Progenitor cell of endocrine pancreas (in vitro differentiated cells): ENCODE data around the gene ZNF804A. TPM values are rescaled to one million over a fixed set of nuclear protein-coding genes. Genes with fewer than 3 reads are reported as not detected.

Experiments
- DNase-seq: peaks from one replicate; pipeline ENCODE4 v3.0.0; 2021; ENCODE audit warnings: low spot score; ENCODE audit not compliant: unreplicated experiment
- H3K27ac Mint-ChIP-seq: 2 replicates; pipeline ENCODE4 v1.8.0; 2021; ENCODE audit warnings: mild to moderate bottlenecking, moderate library complexity, mixed read lengths
- H3K27me3 Mint-ChIP-seq: 2 replicates; pipeline ENCODE4 v1.8.0; 2021; ENCODE audit warnings: mixed read lengths
- H3K36me3 Mint-ChIP-seq: 2 replicates; pipeline ENCODE4 v1.8.0; 2022; ENCODE audit warnings: mixed read lengths; ENCODE audit not compliant: insufficient read depth
- H3K4me1 Mint-ChIP-seq: 2 replicates; pipeline ENCODE4 v1.8.0; 2021; ENCODE audit warnings: low read depth, mixed read lengths
- H3K4me3 Mint-ChIP-seq: 2 replicates; pipeline ENCODE4 v1.8.0; 2021; ENCODE audit warnings: low read depth, mild to moderate bottlenecking, moderate library complexity, mixed read lengths
- H3K9me3 Mint-ChIP-seq: 2 replicates; pipeline ENCODE4 v1.8.0; 2021; ENCODE audit warnings: low read depth, mixed read lengths
- total RNA-seq: library from RNA; stranded (reverse); gene quantifications from 2 replicates; pipeline ENCODE4 v1.2.1, GENCODE V29; 2021
- TF ChIP-seq, protein P1 (sequence below): fragments of 200-600 bp; sonication (generic); IDR thresholded peaks from one replicate; pipeline ENCODE4 v1.5.0; 2021; ENCODE audit warnings: antibody characterized with exemption, mild to moderate bottlenecking; ENCODE audit not compliant: unreplicated experiment

Gene ZNF804A
- total RNA-seq, 1 donor from 2014 or later = not detected

DNA sequence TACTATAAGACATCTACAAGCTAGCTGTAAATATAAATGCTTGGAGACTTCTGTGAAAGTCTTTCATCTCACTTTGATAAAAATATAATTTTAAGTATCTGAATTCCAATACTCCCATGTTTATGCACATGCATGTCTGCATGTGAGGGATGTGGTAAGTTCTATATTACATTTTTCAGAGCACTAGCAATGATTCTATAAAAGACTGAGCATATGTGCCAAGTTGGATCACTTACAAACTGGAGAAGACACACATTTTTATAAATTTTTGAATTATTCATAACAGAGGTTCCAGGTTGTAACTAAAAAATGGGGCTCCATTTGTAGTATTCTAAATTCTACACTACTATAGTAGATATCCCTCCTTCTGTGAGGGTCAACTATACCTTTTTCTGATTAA lies 26.0 kb downstream of the ZNF804A start:
- Mint-ChIP-seq H3K36me3 (no peaks in the 10 kb centered on the region), H3K27ac (no peak overlapping the region), H3K4me3 (no peak overlapping the region), H3K27me3 (no peaks in the 10 kb centered on the region), H3K4me1 (no peaks in the 10 kb centered on the region), H3K9me3 (no peaks in the 10 kb centered on the region)
- TF ChIP-seq, protein P1, sequence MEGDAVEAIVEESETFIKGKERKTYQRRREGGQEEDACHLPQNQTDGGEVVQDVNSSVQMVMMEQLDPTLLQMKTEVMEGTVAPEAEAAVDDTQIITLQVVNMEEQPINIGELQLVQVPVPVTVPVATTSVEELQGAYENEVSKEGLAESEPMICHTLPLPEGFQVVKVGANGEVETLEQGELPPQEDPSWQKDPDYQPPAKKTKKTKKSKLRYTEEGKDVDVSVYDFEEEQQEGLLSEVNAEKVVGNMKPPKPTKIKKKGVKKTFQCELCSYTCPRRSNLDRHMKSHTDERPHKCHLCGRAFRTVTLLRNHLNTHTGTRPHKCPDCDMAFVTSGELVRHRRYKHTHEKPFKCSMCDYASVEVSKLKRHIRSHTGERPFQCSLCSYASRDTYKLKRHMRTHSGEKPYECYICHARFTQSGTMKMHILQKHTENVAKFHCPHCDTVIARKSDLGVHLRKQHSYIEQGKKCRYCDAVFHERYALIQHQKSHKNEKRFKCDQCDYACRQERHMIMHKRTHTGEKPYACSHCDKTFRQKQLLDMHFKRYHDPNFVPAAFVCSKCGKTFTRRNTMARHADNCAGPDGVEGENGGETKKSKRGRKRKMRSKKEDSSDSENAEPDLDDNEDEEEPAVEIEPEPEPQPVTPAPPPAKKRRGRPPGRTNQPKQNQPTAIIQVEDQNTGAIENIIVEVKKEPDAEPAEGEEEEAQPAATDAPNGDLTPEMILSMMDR = no peak
- no peak for DNase-seq

DNA sequence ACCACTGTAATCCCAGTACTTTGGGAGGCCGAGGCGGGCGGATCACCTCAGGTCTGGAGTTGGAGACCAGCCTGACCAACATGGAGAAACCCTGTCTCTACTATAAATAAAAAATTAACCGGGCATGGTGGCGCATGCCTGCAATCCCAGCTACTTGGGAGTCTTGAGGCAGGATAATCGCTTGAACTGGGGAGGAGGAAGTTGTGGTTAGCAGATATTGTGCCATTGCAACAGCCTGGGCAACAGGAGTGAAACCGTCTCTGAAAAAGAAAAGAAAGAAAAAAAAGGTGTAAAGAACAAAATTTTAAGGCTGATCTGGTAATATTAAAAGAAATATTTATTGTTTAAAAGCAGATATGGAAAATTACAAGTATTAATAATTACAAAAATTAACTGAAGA lies 29.7 kb downstream of the ZNF804A start:
- no peak overlapping the region for H3K27ac Mint-ChIP-seq
- DNase-seq = no peak
- TF ChIP-seq, protein P1 = no peak
- H3K27me3 Mint-ChIP-seq = no peaks in the 10 kb centered on the region
- H3K9me3 Mint-ChIP-seq = no peaks in the 10 kb centered on the region
- no peak overlapping the region for H3K4me3 Mint-ChIP-seq
- H3K4me1 Mint-ChIP-seq = peaks cover 4% of the 10 kb centered on the region
- no peaks in the 10 kb centered on the region for H3K36me3 Mint-ChIP-seq

DNA sequence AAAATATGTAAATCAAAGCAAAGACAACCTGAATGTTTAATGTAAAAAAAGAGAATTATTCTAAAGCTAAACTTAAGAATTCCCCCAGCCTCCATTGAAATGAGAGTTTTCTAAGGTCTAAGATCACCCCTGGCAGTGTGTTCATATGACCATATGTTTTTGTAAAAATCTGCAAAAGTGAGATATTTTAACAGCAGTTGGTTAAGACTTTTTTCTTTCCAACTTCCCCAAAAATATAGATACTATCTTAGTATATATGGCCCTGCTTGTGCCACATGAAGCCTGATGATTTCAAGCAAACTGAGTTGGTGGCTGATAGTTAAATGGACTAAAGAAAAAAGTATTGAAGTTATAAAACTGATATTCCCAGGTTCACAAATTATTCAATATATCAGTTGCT lies 35.4 kb downstream of the ZNF804A start:
- Mint-ChIP-seq H3K9me3 (no peaks in the 10 kb centered on the region), H3K27me3 (no peaks in the 10 kb centered on the region), H3K27ac (no peak overlapping the region), H3K4me1 (peaks cover 12% of the 10 kb centered on the region), H3K4me3 (no peak overlapping the region), H3K36me3 (no peaks in the 10 kb centered on the region)
- TF ChIP-seq, protein P1 = no peak
- no peak for DNase-seq

DNA sequence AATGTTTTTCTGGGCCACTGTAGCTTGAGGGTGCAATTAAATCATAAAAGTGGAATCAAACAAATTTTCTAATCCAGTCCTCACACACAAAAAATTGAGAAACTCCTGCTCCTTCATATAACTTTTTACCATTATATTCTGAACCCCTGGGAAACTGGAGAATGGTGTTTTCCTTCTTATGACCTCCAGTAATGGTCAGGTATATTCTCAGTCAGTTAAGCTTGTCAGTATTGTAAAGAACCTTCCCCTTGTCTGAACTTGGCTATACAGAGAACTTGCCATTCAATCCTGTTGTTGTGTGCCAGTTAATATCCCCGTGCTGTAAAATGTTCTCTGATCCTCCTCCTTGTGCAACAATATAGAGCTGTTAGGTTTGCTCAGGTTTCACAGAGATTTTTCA lies 39.5 kb downstream of the ZNF804A start:
- Mint-ChIP-seq H3K36me3 (no peaks in the 10 kb centered on the region), H3K4me1 (peaks cover 11% of the 10 kb centered on the region), H3K27ac (no peak overlapping the region), H3K27me3 (no peaks in the 10 kb centered on the region), H3K4me3 (no peak overlapping the region), H3K9me3 (no peaks in the 10 kb centered on the region)
- TF ChIP-seq, protein P1 = no peak
- DNase-seq = no peak

DNA sequence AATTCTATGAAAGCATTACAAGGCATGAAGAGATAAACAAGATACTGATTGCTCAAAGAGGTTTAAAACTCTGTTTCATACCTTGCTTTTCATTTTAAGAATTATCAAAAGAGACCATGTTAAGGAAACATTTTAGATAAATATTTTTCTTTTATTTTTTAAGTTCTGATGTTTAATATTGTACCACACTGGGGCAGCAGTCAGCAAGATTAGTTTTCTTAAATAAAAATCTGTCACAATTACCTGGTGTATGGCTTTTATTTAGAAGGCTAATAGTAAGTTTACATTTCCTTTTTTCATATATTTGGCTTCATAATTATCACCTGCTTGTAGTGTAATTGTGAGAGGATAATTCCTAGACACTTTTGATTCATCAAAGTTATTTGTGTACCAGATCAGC lies 46.4 kb downstream of the ZNF804A start:
- H3K27me3 Mint-ChIP-seq = no peaks in the 10 kb centered on the region
- H3K27ac Mint-ChIP-seq = no peak overlapping the region
- DNase-seq = no peak
- TF ChIP-seq, protein P1 = no peak
- no peak overlapping the region for H3K4me3 Mint-ChIP-seq
- peaks cover 3% of the 10 kb centered on the region for H3K36me3 Mint-ChIP-seq
- peaks cover 16% of the 10 kb centered on the region for H3K4me1 Mint-ChIP-seq
- H3K9me3 Mint-ChIP-seq = peaks cover 20% of the 10 kb centered on the region
